ENCODE data around the gene GOSR1. TPM values are rescaled to one million over a fixed set of nuclear protein-coding genes. Genes with fewer than 3 reads are reported as not detected.
"Not testable (repeated sequence)": the region's sequence is repeated elsewhere in the genome, so short reads cannot be mapped to it uniquely, and the experiment has no call there.

The GOSR1 gene
- total RNA-seq, 1 donor from 2014 or later, result 24.4 TPM

DNA sequence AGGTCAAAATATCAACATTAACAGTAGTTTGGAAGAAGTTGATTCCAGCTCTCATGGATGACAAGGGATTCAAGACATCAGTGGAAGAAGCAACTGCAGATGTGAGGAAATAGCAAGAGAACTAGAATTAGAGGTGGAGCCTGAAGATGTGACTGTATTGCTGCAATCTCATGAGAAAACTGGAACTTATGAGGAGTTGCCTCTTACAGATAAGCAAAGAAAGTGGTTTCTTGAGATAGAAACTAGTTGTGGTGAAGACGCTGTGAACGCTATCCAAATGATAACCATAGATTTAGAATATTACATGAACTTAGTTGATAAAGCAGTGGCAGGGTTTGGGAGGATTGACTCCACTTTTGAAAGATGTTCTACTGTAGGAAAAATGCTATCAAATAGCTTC is 67.8 kb downstream of the GOSR1 start:
- no peak for DNase-seq (ENCODE audit: low read depth in 2 of 2)

- DNase-seq (ENCODE audit: low read depth in 2 of 2), result no peak
These were observed 70.8 kb downstream of the GOSR1 start for GRCh38 chr17:30547778-30548573.

DNA sequence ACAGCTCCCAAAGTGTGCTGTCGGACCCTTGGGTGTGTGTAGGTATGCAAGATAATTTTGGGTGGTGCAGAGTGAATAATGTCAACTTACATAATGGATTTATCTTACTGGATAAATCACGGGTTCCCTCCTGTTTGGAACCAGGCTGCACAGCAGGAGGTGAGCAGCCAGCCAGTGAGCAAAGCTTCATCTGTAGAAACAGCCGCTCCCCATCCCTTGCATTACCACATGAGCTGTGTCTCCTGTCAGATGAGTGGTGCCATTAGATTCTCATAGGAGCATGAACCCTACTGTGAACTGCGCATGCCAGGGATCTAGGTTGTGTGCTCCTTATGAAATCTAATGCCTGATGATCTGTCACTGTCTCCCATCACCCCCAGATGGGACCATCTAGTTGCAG is 72.0 kb downstream of the GOSR1 start:
- DNase-seq (ENCODE audit: low read depth in 2 of 2), result not testable (repeated sequence)

- DNase-seq (ENCODE audit: low read depth in 2 of 2), result no peak
These were observed 72.8 kb downstream of the GOSR1 start for GRCh38 chr17:30549864-30550511.

DNA sequence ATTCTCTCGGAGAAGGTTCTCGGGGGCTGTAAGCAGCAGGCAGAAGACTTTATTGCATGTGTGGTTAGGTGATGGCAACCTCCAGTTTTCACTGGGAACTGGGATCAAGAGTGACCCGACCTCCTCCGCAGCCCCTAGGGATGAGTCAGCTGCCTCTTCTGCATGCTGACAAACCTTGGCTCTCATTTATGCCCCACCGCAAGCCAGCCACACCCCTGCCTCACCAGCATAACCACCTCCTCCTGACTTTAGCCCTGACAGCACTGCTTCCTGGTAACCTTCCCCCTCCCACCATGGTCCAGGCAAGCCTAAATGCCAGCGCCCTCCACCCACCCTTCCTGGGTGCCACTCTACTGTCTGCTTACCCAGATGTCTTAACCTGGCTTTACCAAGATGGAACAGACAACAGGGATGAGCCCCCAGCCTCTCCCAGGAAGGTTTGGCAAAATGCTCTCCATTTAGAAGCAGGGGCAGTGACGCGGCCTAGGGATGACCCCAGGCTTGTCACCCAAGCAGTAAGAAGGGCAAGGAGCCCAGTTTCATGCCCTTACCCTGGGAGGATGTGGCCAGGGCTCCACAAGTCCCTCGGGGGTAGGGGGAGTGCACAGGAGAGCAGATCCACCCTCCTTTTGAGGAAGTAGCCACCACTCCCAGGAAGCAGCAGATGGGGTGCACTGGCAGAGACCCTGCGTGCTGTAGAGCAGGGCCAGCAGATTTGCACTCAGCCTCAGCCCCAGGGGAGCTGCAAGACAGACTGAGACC is 73.5 kb downstream of the GOSR1 start:
- no peak for DNase-seq (ENCODE audit: low read depth in 2 of 2)

DNA sequence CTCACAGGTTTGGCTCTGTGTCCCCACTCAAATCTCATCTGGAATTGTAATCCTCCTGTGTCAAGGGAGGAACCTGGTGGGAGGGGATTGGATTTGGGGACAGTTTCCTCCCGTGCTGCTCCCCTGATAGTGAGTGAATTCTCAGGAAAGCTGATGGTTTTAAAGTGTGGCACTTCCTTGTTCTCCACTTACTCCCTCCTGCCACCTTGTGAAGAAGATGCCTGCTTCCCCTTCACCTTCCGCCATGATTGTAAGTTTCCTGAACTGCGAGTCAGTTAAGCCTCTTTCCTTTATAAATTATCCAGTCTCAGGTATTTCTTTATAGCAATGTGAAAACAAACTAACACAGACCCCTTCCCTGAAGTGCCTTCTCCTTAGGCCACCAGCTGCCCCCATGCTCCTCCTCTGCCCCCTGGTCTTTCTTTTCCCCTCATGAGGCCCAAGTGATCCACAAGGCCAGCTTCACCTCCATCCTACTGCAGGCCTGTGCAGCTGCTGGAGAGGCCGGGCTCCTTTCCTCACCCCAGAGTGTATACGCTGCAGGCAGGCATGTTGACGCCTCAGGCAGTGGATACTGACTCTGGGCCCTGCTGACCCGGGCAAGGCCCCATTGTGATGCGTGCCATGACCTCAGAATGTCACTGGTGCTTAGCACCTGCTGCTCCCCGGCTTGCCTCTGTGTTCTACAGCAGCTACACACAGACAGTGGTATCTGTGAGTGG is 74.2 kb downstream of the GOSR1 start:
- not testable (repeated sequence) for DNase-seq (ENCODE audit: low read depth in 2 of 2)

GRCh38 chr17:30551996-30552339 is 74.8 kb downstream of the GOSR1 start:
- no peak for DNase-seq (ENCODE audit: low read depth in 2 of 2)

GRCh38 chr17:30552994-30553566 is 75.9 kb downstream of the GOSR1 start:
- no peak for DNase-seq (ENCODE audit: low read depth in 2 of 2)

GRCh38 chr17:30553823-30554440 is 76.7 kb downstream of the GOSR1 start:
- not testable (repeated sequence) for DNase-seq (ENCODE audit: low read depth in 2 of 2)

DNA sequence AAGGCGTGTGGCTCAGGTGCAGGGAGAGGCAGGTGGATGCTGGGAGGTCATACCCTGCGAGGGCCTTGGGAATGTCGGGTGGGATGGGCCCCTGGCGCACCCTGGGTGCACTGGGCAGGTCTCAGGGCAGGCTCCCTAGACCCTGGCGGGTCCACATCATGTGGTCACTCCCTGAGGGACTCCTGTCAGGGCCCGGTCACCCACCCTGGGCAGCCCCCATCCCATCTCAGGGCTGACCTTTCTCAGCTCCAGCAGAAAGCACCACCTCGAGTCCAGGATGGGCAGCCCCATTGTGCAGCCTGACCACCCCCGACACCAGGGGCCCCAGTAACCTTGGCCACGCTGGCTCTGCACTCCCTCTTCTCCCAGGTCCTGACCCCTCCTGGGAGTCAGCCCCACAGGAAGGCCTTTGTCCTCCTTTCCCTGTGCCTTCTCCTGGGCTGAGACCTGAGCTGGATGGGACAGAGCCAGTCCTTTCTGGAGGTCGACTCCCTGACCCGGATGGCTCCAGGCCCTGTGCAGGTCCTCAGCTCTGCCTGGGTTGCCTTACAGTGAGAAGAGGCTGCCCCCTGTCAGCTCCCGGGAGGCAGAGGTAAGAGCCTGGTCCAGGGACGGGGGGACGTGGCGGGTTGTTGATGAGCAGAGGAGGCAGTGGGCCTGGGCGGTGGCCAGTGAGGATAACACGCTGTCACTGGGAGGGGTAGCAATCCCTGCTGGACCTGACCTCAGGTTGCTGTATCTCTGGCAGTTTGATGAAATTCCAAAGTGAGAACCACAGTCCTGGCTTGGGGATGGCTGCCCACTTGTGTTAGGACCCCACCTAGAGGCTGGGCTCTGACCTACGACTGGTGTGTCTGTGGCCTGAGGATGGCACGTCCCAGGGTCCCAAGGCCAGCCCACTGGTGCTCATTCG is 77.9 kb downstream of the GOSR1 start:
- peak; percentile 47 to 77 for DNase-seq (ENCODE audit: low read depth in 2 of 2)

DNA sequence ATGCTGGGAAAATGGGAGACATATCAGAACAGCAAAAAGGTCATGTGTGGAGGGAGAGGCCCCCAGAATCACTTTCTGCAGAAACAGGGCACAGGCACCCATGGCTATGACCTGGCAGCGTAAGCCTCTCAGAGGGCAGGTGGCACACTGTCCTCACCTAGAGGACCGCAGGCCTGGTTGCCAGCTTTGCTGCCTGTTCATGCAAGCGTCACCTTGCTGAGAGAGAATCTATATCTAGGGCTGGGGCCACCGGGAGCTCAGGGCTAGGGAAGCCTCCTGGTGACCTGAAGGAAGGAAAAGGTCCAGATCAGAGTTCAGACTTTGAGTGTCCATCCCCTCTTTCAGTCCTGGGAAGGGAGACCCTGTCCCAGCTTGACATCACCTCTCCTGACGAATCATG is 78.7 kb downstream of the GOSR1 start:
- DNase-seq (ENCODE audit: low read depth in 2 of 2), result no peak

DNA sequence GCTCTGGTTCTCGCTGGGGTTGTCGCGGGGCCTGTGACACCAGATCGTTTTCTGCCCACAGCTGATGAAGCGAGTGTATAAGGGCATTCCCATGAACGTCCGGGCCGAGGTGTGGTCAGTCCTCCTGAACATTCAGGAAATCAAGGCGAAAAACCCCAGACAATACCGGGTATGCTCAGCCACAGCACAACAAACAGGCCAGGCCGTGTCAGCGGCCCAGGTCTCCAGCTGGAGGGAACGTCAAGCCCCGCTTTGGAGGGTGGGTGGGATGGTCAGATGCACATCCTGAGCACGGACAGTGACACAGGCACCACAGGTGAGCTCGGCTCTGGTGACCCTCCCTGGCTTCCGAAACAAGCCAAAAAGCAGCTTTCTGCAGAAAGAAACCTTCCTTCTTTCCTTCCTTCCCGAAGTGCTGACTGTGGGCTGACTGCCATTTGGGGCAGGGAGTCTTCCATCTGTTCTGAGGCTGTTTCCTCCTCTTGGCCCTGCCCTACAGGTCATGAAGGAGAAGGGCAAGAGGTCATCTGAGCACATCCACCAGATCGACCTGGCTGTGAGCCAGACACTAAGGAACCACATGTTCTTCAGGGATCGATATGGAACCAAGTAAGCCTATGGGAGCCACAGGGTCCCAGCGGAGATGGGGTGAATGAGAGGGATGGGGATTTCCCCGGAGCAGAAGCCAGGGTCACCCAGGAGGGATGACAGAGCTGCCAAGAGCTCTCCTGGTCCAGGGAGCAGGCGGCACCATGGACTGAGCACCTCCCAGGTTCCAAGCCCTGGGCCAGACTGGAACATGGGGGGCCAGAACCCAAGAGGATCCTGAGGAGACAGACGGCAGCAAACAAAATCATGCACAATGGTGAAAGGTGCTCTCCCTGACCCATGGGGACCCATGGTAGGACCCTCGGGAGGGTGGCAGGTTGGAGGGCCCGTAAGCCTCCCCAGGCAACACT is 79.4 kb downstream of the GOSR1 start:
- no peak for DNase-seq (ENCODE audit: low read depth in 2 of 2)

- DNase-seq (ENCODE audit: low read depth in 2 of 2), result no peak
These were observed 80.9 kb downstream of the GOSR1 start for GRCh38 chr17:30557916-30558685.

DNA sequence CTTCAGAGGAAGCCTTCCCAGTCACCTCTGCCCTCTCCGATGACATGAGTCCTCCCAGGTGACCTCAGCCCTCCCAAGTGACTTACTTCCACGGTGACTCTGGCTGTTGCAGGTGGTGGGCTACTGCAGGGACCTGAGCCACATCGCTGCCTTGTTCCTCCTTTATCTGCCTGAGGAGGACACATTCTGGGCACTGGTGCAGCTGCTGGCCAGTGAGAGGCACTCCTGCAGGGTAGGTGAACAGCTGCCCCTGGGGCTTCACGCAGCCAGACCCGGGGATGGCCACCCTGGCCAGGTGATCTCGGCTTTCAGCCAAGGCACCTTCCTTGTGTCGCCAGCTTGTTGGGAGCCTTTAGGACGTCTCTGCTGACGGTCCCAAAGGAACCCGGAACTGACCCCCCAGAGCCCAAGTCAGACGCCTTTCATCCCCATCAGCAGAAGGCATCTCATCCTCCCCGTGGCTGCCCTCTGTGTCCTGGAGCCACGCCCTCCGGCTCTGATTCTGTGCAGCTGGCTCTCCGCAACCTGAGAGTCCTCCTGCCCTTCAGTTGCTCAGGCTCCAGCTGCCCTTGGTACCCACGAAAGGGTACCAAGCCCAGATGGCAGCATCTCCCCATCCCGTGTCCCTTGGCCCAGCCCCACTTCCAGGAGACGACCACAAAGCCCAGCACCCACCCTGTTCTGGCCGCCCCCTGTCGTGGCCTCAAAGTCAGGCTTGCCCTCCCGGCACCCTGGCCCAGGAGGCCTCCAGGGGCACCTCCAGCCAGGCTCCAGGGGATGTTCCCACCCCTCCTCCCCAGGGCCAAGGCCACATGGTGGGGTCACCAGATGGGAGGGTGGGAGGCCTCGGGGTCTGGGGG is 81.7 kb downstream of the GOSR1 start:
- no peak for DNase-seq (ENCODE audit: low read depth in 2 of 2)

GRCh38 chr17:30559656-30560055 is 82.4 kb downstream of the GOSR1 start:
- no peak for DNase-seq (ENCODE audit: low read depth in 2 of 2)

DNA sequence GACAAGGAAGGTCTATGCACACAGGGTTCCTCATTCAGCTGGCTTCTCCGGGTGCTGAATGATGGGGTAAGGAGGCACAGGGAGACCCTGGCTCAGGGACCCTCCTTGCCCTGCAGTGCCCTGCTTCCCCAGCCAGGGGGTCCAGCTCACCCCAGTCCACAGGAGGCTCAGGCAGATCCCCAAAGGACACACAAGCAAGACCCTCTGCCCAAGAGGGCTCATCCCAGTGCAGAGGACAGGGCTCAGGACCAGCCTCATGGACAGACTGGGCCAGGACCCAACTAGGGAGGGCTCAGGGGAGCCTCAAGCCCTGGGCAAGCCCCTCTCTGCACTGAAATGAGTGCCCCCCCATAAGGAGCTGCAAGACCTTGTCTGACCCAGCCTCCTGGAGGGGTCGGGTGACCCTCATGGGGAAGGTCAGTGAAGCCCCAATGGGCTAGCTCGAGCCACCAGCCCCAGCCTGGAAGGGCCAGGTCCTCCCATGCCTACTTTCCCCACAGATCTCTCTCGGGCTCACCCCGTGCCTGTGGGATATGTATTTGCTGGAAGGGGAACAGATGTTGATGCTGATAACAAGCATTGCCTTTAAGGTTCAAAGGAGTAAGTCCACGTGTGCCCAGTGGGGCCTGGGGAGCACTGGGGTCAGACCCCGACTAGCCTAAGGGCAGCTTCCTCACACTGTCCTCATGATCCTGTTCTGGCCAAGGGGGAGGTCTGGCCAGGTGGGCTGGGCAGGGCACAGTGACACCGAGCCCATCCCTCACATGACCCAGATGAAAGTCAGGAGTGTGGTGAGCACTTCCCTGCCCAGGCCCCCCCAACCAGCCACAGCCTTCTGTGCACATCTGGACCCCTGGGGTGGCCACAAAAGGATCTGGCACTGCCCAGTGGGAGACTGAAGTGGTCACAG is 83.2 kb downstream of the GOSR1 start:
- DNase-seq (ENCODE audit: low read depth in 2 of 2), result not testable (repeated sequence)
